ENCODE results near the gene NFIX. TPM values are rescaled to one million over a fixed set of nuclear protein-coding genes. Genes with fewer than 3 reads are reported as not detected.

NFIX gene
- total RNA-seq, 2 experiments from 2014 or later: 3.0 to 3.3 TPM

DNA sequence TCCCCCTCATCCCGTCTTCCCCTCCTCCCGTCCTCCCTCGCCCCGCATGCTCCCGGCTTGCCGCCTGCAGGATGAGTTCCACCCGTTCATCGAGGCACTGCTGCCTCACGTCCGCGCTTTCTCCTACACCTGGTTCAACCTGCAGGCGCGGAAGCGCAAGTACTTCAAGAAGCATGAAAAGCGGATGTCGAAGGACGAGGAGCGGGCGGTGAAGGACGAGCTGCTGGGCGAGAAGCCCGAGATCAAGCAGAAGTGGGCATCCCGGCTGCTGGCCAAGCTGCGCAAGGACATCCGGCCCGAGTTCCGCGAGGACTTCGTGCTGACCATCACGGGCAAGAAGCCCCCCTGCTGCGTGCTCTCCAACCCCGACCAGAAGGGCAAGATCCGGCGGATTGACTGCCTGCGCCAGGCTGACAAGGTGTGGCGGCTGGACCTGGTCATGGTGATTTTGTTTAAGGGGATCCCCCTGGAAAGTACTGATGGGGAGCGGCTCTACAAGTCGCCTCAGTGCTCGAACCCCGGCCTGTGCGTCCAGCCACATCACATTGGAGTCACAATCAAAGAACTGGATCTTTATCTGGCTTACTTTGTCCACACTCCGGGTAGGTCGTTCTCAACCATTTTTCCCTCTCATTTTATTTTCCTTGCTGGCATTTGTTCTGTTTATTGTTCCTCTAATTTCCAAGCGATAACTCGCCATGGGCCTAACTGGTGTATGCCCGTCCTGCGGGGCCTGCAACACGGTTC, 29.8 kb downstream of the NFIX start:
- H3K4me3 ChIP-seq (ENCODE audit: low read length): no peak overlapping the region

GRCh38 chr19:13025819-13026456, 30.7 kb downstream of the NFIX start:
- Mint-ChIP-seq H3K9me3 (no peaks in the 10 kb centered on the region), H3K36me3 (ENCODE audit: low read depth) (peaks cover 6% of the 10 kb centered on the region), H3K4me1 (ENCODE audit: low read depth) (peaks cover 16% of the 10 kb centered on the region), H3K4me3 (no peak overlapping the region), H3K27ac (no peak overlapping the region), H3K27me3 (peaks cover 54% of the 10 kb centered on the region)
- Histone ChIP-seq H3K9me3 (ENCODE audit: control insufficient read depth in 1 of 2, insufficient read depth in 1 of 2, low read length in 2 of 2) (no peaks in the 10 kb centered on the region), H3K27me3 (ENCODE audit: control insufficient read depth in 1 of 2, insufficient read depth in 2 of 2, low read length in 2 of 2) (peaks cover 21 to 23% of the 10 kb centered on the region in 2 experiments), H3K4me1 (ENCODE audit: insufficient read depth, low read length) (peaks cover 23% of the 10 kb centered on the region), H3K4me3 (ENCODE audit: low read length) (no peak overlapping the region), H3K27ac (ENCODE audit: low read depth in 1 of 2, low read length in 2 of 2) (no peak overlapping the region), H3K36me3 (ENCODE audit: insufficient read depth, low read length) (no peaks in the 10 kb centered on the region)
- ChIA-PET POLR2A (no interaction called here), CTCF (no interaction called here)
- DNase-seq (no peak), ATAC-seq (ENCODE audit: poor library complexity) (no peak)
- no peak for TF ChIP-seq CTCF (IDR thresholded peaks at IDR 0.05)
- intact Hi-C loops (cut with DNase I, micrococcal nuclease): no loop called here

More for the DNA sequence above, 29.8 kb downstream of the NFIX start:
- Mint-ChIP-seq H3K4me1 (ENCODE audit: low read depth) (peaks cover 16% of the 10 kb centered on the region), H3K27ac (no peak overlapping the region), H3K36me3 (ENCODE audit: low read depth) (peaks cover 6% of the 10 kb centered on the region), H3K27me3 (peaks cover 60% of the 10 kb centered on the region), H3K4me3 (no peak overlapping the region), H3K9me3 (no peaks in the 10 kb centered on the region)
- no peak for TF ChIP-seq CTCF (IDR thresholded peaks at IDR 0.05)
- Histone ChIP-seq H3K36me3 (ENCODE audit: insufficient read depth, low read length) (no peaks in the 10 kb centered on the region), H3K9me3 (ENCODE audit: control insufficient read depth in 1 of 2, insufficient read depth in 1 of 2, low read length in 2 of 2) (no peaks in the 10 kb centered on the region), H3K27me3 (ENCODE audit: control insufficient read depth in 1 of 2, insufficient read depth in 2 of 2, low read length in 2 of 2) (peaks cover 21 to 23% of the 10 kb centered on the region in 2 experiments), H3K27ac (ENCODE audit: low read depth in 1 of 2, low read length in 2 of 2) (no peak overlapping the region), H3K4me1 (ENCODE audit: insufficient read depth, low read length) (peaks cover 23% of the 10 kb centered on the region)
- ChIA-PET CTCF (no interaction called here), POLR2A (no interaction called here)
- intact Hi-C loops (cut with DNase I, micrococcal nuclease): no loop called here
- no peak for ATAC-seq (ENCODE audit: poor library complexity)
- no peak for DNase-seq

DNA sequence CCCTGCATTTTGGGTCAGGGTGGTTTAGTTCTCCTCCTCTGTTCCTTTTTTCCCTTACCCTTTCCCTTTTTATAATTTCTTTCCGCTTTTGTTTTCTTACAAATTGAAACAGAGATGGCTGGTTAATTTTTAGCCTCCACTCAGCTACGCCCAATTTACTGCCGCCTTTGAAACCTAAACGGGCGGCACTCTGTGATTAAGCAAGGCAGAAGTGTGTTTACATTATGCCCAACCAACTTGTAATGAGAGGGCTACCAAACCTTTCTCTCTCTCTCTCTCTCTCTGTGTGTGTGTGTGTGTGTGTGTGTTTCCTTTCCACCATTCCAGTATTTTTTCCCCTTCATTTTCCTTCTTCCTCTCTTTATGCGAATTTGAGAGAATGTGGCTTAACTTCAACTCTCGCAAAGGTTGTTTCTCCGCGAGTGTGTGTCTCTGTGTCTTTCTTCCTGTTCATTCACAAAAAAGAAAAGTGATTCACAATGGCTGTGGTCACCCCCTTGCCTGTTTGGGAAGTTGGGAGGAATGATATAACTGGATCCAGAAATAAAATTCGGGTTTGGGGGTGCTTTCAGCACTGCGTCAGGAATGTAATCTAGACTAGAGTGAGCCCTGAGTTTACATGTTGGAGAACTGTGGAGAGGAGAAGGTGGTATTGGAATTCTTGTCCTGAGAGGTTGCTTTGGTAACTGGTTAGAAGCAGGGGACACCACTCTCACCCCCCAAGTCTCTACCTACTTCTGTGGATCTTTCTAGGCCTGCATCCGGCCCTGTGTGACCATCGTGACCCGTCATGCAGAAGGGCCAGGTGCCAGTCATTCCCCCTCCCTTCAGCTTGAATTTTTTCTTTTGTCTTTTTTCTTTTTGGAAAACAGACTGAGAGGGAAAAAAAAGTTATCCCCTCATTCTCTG, 31.4 kb downstream of the NFIX start:
- intact Hi-C loops (cut with DNase I, micrococcal nuclease): no loop called here

More for the DNA sequence above, 31.4 kb downstream of the NFIX start:
- POLR2A ChIA-PET: no interaction called here
- Mint-ChIP-seq H3K4me3 (no peak overlapping the region), H3K4me1 (ENCODE audit: low read depth) (peaks cover 16% of the 10 kb centered on the region), H3K27ac (no peak overlapping the region), H3K27me3 (peaks cover 48% of the 10 kb centered on the region), H3K36me3 (ENCODE audit: low read depth) (peaks cover 6% of the 10 kb centered on the region), H3K9me3 (no peaks in the 10 kb centered on the region)
- no peak for TF ChIP-seq CTCF (IDR thresholded peaks at IDR 0.05)
- peaks cover 21 to 23% of the 10 kb centered on the region in 2 experiments for H3K27me3 ChIP-seq (ENCODE audit: control insufficient read depth in 1 of 2, insufficient read depth in 2 of 2, low read length in 2 of 2)
- no peak for DNase-seq
- no peak overlapping the region for H3K4me3 ChIP-seq (ENCODE audit: low read length)
- no peak for ATAC-seq (ENCODE audit: poor library complexity)
- H3K9me3 ChIP-seq (ENCODE audit: control insufficient read depth in 1 of 2, insufficient read depth in 1 of 2, low read length in 2 of 2): no peaks in the 10 kb centered on the region
- no peak overlapping the region for H3K27ac ChIP-seq (ENCODE audit: low read depth in 1 of 2, low read length in 2 of 2)
- no peaks in the 10 kb centered on the region for H3K36me3 ChIP-seq (ENCODE audit: insufficient read depth, low read length)
- CTCF ChIA-PET: interaction anchor here (1.8 kb wide), 1 partner anchor 35 kb away, joined by 4 read pairs; no protein-coding TSS in a partner anchor
- peaks cover 23% of the 10 kb centered on the region for H3K4me1 ChIP-seq (ENCODE audit: insufficient read depth, low read length)
